GM12878 (cell line): ENCODE results near the gene ZFP1. TPM values are rescaled to one million over a fixed set of nuclear protein-coding genes. Genes with fewer than 3 reads are reported as not detected.

Experiments
- ATAC-seq: fragments of 200-7000 bp; cut with Tn5 transposase; 3 replicates; pipeline ENCODE4 v1.9.1; 2020; ENCODE audit warnings: mild to moderate bottlenecking, moderate library complexity
- BruUV-seq: library from RNA; stranded (reverse); fragments of 400-500 nt; replicated peaks from 2 replicates; lab custom pipeline; 2021; lab: Mats Ljungman, UMichigan
- CTCF ChIA-PET: fragments of 300-600 bp; sonication (Branson Sonifier 250); formaldehyde crosslinking; extraction: SDS; loops from one replicate; lab custom pipeline; 2021; ENCODE audit warnings: inconsistent platforms; lab: Yijun Ruan, JAX
- POLR2A ChIA-PET: fragments of 350-600 bp; formaldehyde crosslinking; extraction: SDS; loops from one replicate; lab custom pipeline; 2021; ENCODE audit warnings: inconsistent platforms; lab: Charles Lee
- RAD21 ChIA-PET: fragments of 300-600 bp; sonication (Branson Sonifier 250); formaldehyde crosslinking; loops from one replicate; lab custom pipeline; 2023; ENCODE audit warnings: antibody characterized with exemption; ENCODE audit not compliant: unreplicated experiment; lab: Charles Lee
- SMC1A ChIA-PET: fragments of 300-600 bp; sonication (Branson Sonifier 250); formaldehyde crosslinking; loops from one replicate; lab custom pipeline; 2023; ENCODE audit not compliant: unreplicated experiment, uncharacterized antibody; lab: Charles Lee
- DNase-seq: peaks from one replicate; pipeline ENCODE4 v3.0.0-alpha.2; 2011; ENCODE audit warnings: low read depth, low spot score
- FAIRE-seq: peaks from 3 replicates; lab custom pipeline; 2011; peaks lifted over from hg19 to GRCh38; lab: Jason Lieb, UNC
- H2AFZ ChIP-seq: 2 replicates; pipeline ENCODE4 v1.6.0; 2011; ENCODE audit warnings: low read depth, low read length, control low read depth; ENCODE audit not compliant: control insufficient read depth
- H3K27ac ChIP-seq: 2 replicates; pipeline ENCODE4 v1.5.1; 2011; ENCODE audit warnings: control low read depth; ENCODE audit not compliant: control insufficient read depth, insufficient read depth
- H3K27me3 ChIP-seq, 2 experiments: replicated peaks in 1 of 2; 2 replicates each; pipeline versions ENCODE4 v1.6.0 to v1.6.1; 2011; ENCODE audit warnings: low read length in 1 of 2; ENCODE audit not compliant: control insufficient read depth in 2 of 2, insufficient read depth in 2 of 2
- H3K36me3 ChIP-seq, 2 experiments: 2 replicates each; pipeline ENCODE4 v1.5.1; 2011; ENCODE audit warnings: low read length in 1 of 2; ENCODE audit not compliant: control insufficient read depth in 2 of 2, insufficient read depth in 2 of 2
- H3K4me1 ChIP-seq: 2 replicates; pipeline ENCODE4 v1.6.1; 2011; ENCODE audit warnings: mild to moderate bottlenecking, low read length, moderate library complexity, mixed read lengths; ENCODE audit not compliant: control insufficient read depth, insufficient read depth
- H3K4me2 ChIP-seq: 2 replicates; pipeline ENCODE4 v1.6.0; 2011; ENCODE audit warnings: control low read depth; ENCODE audit not compliant: control insufficient read depth, insufficient read depth
- H3K4me3 ChIP-seq: fragments of 200-600 bp; sonication (generic); 2 replicates; pipeline ENCODE4 v1.5.1; 2016
- H3K79me2 ChIP-seq: 2 replicates; pipeline ENCODE4 v1.6.0; 2011; ENCODE audit warnings: low read length; ENCODE audit not compliant: control insufficient read depth, insufficient read depth
- H3K9ac ChIP-seq: 2 replicates; pipeline ENCODE4 v1.8.0; 2011; ENCODE audit warnings: low read length, control low read depth, mixed read lengths; ENCODE audit not compliant: control insufficient read depth, insufficient read depth
- H3K9me3 ChIP-seq: replicated peaks from 3 replicates; pipeline ENCODE4 v1.5.1; 2011; ENCODE audit warnings: mild to moderate bottlenecking, low read length; ENCODE audit not compliant: control insufficient read depth, insufficient read depth
- H4K20me1 ChIP-seq: 2 replicates; pipeline ENCODE4 v1.6.0; 2011; ENCODE audit not compliant: control insufficient read depth, insufficient read depth
- E4F1 ChIP-seq: fragments of 450-650 bp; IDR thresholded peaks from 2 replicates; pipeline ENCODE4 v1.6.1; 2018; ENCODE audit warnings: borderline replicate concordance, mild to moderate bottlenecking; ENCODE audit not compliant: partially characterized antibody
- EED ChIP-seq: sonication (generic); IDR thresholded peaks from 2 replicates; pipeline ENCODE4 v1.6.1; 2016; ENCODE audit warnings: antibody characterized with exemption, low read depth
- MEF2A ChIP-seq: IDR thresholded peaks from 2 replicates; pipeline ENCODE4 v1.6.1; 2011; ENCODE audit warnings: low read depth, mild to moderate bottlenecking, low read length, moderate library complexity; ENCODE audit not compliant: insufficient read depth
- SIN3A ChIP-seq: IDR thresholded peaks from 2 replicates; pipeline ENCODE4 v1.6.1; 2012; ENCODE audit warnings: low read depth, low read length, improper control_type of control experiment
- WGBS: methylation state at CpG from one replicate; pipeline ENCODE4 v1.1.6; 2016; ENCODE audit warnings: low lambda C conversion rate; ENCODE audit not compliant: insufficient replicate concordance, insufficient coverage; ENCODE audit errors: missing lambda C conversion rate; 5-methylcytosine and 5-hydroxymethylcytosine counted together
- in situ Hi-C: fragments of 300-500 bp; cut with MboI; formaldehyde crosslinking; loops from 9 replicates; pipeline ENCODE4 v1.14.3; 2018; ENCODE audit warnings: mixed read lengths
- intact Hi-C: fragments of 100-400 bp; cut with micrococcal nuclease; formaldehyde crosslinking; loops from one replicate; pipeline ENCODE4 v1.14.2; 2022; ENCODE audit not compliant: unreplicated experiment
- polyA plus RNA-seq, 11 experiments: library from polyadenylated mRNA; depleted of rRNA in 4 of 11; unstranded in 6 of 11; stranded (reverse) in 5 of 11; fragments of >200 nt; fragmentation: Nextera tagmentation in 4 of 11; fragmentation: Illumina TruSeq in 1 of 11; extraction: Ambion mirVana in 4 of 11; extraction: Trizol in 1 of 11; gene quantifications; 1 replicate in 1 of 11; 2 replicates in 10 of 11; pipeline versions ENCODE4 v1.2.1 to v1.2.3, GENCODE V29; 2011 to 2016; ENCODE audit warnings: inconsistent platforms in 2 of 11, missing spikeins in 2 of 11, low read depth in 1 of 11
- total RNA-seq, 4 experiments: library from RNA; depleted of rRNA in 3 of 4; stranded (reverse); fragments of >200 nt in 3 of 4; fragmentation: Illumina TruSeq in 1 of 4; extraction: Trizol in 1 of 4; gene quantifications; 2 replicates each; pipeline versions ENCODE4 v1.2.1 to v1.2.3, GENCODE V29; 2013 to 2021

The ZFP1 gene
- total and polyA plus RNA-seq, 10 of the 15 experiments (the other 5 are each of a cell fraction or from before 2014, with no cell fraction given): 3.5 to 17.6 (median 14.7) TPM

GRCh38 chr16:75196836-75197235, 48.5 kb downstream of the ZFP1 start (continued):
- TF ChIP-seq E4F1 (no peak), SIN3A (no peak), MEF2A (no peak)
- TF ChIP-seq, all 136 proteins: peak for 0

GRCh38 chr16:75197522-75198134, 49.3 kb downstream of the ZFP1 start:
- no peak overlapping the region for H3K9ac ChIP-seq
- no peaks in the 10 kb centered on the region for H3K9me3 ChIP-seq
- no peak overlapping the region for H2AFZ ChIP-seq
- FAIRE-seq (no peak), ATAC-seq (no peak), DNase-seq (no peak)
- ChIA-PET SMC1A (interaction anchor here (0.7 to 5.2 kb wide), 13 partner anchors 10 to 576 kb away, joined by 3 to 52 read pairs (median 4); no protein-coding TSS in a partner anchor), RAD21 (interaction anchor here (0.7 to 4.5 kb wide), 5 partner anchors 184 to 280 kb away, joined by 3 to 65 read pairs (median 4); partner anchors contain the start of gene ZNRF1), POLR2A (interaction anchor here (1.5 kb wide), 1 partner anchor 19 kb away, joined by 3 read pairs; no protein-coding TSS in a partner anchor), CTCF (interaction anchor here (0.9 to 7.9 kb wide), 11 partner anchors 35 to 1973 kb away, joined by 3 to 170 read pairs (median 14); partner anchors contain the start of gene TMEM170A)
- peaks cover 3% of the 10 kb centered on the region; the same call in 1 of the 2 replicates for H3K4me1 ChIP-seq
- no peaks in the 10 kb centered on the region for H3K36me3 ChIP-seq
- H3K4me2 ChIP-seq: no peak overlapping the region
- 49% methylated on average over 14 of the region's 14 CpGs for WGBS
- intact Hi-C loops: loop anchor here (2.0 to 5.0 kb wide), 3 partner anchors 35 to 567 kb away; no protein-coding TSS in a partner anchor
- H3K27ac ChIP-seq: no peak overlapping the region
- in situ Hi-C loops: no loop called here
- H3K27me3 ChIP-seq: peaks cover 1 to 4% of the 10 kb centered on the region in 2 experiments
- BruUV-seq: no TSS peak
- no peak for TF ChIP-seq EED
- H3K4me3 ChIP-seq: no peak overlapping the region
- H3K79me2 ChIP-seq: no peaks in the 10 kb centered on the region
- no peaks in the 10 kb centered on the region for H4K20me1 ChIP-seq
